Mammary epithelial cell (primary cell): ENCODE measurements around the gene INIP.

Source experiments
- EZH2 ChIP-seq: IDR thresholded peaks from 2 replicates; pipeline ENCODE4 v1.6.1; 2012; ENCODE audit warnings: low read length, inconsistent platforms, borderline replicate concordance
- TF ChIP-seq, protein P1 (sequence below), 2 donors: IDR thresholded peaks in 1 of 2; conservative IDR thresholded peaks in 1 of 2; 2 replicates each; pipeline ENCODE4 v1.5.1; 2011 to 2012; ENCODE audit warnings: inconsistent platforms in 2 of 2, low read length in 2 of 2, mild to moderate bottlenecking in 2 of 2, control low read depth in 1 of 2, low read depth in 1 of 2; ENCODE audit not compliant: insufficient read depth in 1 of 2; ENCODE audit errors: extremely low read depth in 1 of 2

DNA sequence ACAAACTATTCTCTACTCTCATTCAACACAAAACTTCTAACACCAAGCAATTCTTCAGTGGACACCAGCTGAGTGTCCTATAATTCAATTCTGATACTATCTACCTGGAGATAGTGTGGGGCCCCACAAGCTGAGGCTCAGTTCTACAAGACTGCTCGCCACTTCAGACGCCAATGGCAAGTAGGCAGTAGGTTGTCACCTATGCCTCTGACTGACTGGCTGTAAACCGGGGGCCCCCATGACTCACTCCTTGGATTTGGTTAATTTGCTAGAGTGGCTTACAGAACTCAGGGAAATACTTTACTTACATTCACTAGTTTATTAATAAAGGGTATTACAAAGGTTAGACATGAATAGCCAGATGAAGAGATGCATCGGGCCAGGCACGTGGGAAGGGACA, 21.5 kb downstream of the INIP start:
- TF ChIP-seq, protein P1, sequence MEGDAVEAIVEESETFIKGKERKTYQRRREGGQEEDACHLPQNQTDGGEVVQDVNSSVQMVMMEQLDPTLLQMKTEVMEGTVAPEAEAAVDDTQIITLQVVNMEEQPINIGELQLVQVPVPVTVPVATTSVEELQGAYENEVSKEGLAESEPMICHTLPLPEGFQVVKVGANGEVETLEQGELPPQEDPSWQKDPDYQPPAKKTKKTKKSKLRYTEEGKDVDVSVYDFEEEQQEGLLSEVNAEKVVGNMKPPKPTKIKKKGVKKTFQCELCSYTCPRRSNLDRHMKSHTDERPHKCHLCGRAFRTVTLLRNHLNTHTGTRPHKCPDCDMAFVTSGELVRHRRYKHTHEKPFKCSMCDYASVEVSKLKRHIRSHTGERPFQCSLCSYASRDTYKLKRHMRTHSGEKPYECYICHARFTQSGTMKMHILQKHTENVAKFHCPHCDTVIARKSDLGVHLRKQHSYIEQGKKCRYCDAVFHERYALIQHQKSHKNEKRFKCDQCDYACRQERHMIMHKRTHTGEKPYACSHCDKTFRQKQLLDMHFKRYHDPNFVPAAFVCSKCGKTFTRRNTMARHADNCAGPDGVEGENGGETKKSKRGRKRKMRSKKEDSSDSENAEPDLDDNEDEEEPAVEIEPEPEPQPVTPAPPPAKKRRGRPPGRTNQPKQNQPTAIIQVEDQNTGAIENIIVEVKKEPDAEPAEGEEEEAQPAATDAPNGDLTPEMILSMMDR (conservative IDR thresholded peaks at IDR 0.05 in 1 of 2, IDR thresholded peaks at IDR 0.05 in 1 of 2; ENCODE audit: extremely low read depth in 1 of 2, insufficient read depth in 1 of 2, low read depth in 1 of 2, low read length in 2 of 2): no peak
- TF ChIP-seq EZH2: no peak
